Stimulated activated CD4-positive, alpha-beta T cell treated with anti-CD3 and anti-CD28 coated beads, Interleukin-2, amount 100 ng/mL, for 48 hours (primary cell): ENCODE data around the gene MYO10.
"Not testable (repeated sequence)": the region's sequence is repeated elsewhere in the genome, so short reads cannot be mapped to it uniquely, and the experiment has no call there.

Source experiments
- DNase-seq, 2 donors: peaks; one replicate each; pipeline ENCODE4 v3.0.0-alpha.2; 2020

Gene MYO10

GRCh38 chr5:16656561-16657191, 279.4 kb downstream of the MYO10 start:
- DNase-seq, result no peak

- no peak for DNase-seq
These were observed 281.3 kb downstream of the MYO10 start for GRCh38 chr5:16654647-16655334.

GRCh38 chr5:16648739-16649138, 287.3 kb downstream of the MYO10 start:
- not testable (repeated sequence) for DNase-seq

- no peak for DNase-seq
These were observed 291.7 kb downstream of the MYO10 start for GRCh38 chr5:16644301-16644889.

GRCh38 chr5:16642867-16643266, 293.2 kb downstream of the MYO10 start:
- DNase-seq, result no peak

- DNase-seq, result no peak
These were observed 296.9 kb downstream of the MYO10 start for GRCh38 chr5:16639206-16639605.

GRCh38 chr5:16628376-16628775, 307.7 kb downstream of the MYO10 start:
- no peak for DNase-seq

GRCh38 chr5:16626696-16627264, 309.3 kb downstream of the MYO10 start:
- DNase-seq, result no peak

- no peak for DNase-seq
These were observed 311.0 kb downstream of the MYO10 start for GRCh38 chr5:16625096-16625495.

GRCh38 chr5:16619136-16619535, 317.0 kb downstream of the MYO10 start:
- DNase-seq, result no peak

- no peak for DNase-seq
These were observed 317.8 kb downstream of the MYO10 start for GRCh38 chr5:16618138-16618897.

- DNase-seq, result peak in 1 of 2 donors; percentile 40
These were observed 318.7 kb downstream of the MYO10 start for GRCh38 chr5:16617274-16617968.

- peak; percentile 67 to 74 for DNase-seq
These were observed 319.4 kb downstream of the MYO10 start, which contains the start of gene RETREG1 for GRCh38 chr5:16616536-16617273. RETREG1 (minus strand) TSS chr5:16616997; CDS start chr5:16616971, 26 bp downstream.

- DNase-seq, result no peak
These were observed 320.1 kb downstream of the MYO10 start for GRCh38 chr5:16615741-16616535.

- DNase-seq, result no peak
These were observed 324.1 kb downstream of the MYO10 start for GRCh38 chr5:16612007-16612406.
